Measurements from ENCODE around the gene SMYD1.

SMYD1 gene

DNA sequence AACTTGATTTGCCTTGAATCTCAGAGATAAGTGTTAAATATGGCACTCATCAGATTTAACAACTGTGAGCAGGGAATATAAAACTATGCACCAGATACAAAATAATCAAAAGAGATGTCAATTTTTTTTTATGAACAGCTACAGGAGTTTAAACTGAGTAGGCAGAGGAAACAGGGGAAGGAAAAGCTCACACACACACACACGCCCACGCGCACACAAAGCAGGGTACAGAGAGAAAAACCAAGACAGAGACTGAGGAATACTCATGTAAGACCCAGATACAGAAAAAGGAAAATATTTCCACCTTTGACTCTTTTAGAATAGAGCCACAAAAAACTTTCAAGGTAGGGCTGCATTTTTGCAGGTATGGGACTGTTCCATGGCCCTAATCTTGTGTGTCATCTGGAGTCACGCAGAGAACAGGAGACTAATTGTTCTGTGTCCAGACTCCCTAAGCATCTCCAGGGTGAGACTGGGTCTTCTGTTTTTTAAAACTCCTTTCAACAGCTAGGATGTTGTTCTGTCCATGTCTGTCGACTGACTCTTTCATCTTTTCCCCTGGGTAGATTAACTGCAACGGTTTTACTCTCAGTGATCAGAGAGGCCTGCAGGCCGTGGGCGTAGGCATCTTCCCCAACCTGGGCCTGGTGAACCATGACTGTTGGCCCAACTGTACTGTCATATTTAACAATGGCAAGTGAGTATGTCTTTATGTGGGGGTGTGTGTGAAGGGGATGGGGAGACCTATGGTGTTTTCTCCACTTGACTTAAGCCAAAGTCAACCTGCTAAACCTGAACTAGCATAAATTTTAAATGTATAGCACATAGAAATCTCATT is 23.0 kb downstream of the SMYD1 start:
- no peak for DNase-seq

DNA sequence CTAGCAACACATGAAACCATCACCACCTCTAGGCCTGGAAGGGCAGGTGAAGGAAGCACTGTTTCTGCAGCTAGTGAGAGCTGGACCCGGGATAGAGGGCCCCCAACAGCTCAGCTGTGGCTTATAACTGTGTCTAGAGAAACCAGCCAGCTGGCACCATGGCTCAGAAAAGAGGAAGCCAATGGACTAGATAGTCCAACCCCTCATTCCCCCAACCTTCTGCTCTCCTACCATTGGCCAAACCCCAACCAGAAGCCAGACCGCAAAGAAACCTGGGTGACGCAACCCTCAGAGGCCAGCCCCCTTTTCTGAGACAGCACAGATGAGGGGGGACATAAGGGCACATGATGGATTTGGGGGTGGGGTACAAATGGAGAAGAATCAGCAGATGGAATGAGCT is 24.3 kb downstream of the SMYD1 start:
- no peak for DNase-seq

DNA sequence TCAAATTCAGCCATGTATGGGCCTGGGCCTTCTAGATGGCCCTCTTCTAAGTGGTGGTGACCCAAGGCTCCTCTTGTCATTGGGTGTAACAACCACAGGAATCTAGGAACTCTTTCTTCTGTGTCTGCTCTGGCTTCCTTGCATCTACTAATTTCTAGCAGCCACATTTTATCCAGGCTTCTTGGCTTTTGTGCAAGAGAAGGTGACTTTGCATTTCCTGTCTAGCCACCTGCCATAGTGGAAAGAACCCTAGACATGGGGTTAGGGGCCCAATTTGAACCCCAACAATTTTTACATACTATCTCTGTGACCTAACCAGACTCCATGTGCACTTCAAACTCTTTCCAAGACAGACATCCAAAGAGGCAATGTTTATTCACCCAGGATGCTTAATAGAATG is 25.1 kb downstream of the SMYD1 start:
- no peak for DNase-seq

DNA sequence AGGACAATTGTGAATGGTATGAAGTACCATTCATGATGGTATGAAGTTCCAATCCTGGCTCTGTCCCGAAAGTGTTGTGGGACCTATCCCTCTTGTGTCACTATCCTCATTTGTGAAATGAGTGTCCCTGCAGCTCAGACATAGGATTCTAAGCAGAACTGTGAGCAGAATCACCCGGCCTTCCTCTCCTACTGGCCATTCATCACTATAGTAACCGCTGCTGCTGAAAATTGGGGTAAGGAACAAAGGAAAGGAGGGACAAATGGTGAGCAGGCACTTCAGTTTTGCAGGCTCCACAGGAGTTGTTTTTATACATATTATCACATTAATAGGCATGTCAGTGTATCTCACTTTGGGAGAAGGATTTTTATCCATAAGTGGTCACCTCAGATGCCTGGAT is 27.4 kb downstream of the SMYD1 start:
- no peak for DNase-seq

DNA sequence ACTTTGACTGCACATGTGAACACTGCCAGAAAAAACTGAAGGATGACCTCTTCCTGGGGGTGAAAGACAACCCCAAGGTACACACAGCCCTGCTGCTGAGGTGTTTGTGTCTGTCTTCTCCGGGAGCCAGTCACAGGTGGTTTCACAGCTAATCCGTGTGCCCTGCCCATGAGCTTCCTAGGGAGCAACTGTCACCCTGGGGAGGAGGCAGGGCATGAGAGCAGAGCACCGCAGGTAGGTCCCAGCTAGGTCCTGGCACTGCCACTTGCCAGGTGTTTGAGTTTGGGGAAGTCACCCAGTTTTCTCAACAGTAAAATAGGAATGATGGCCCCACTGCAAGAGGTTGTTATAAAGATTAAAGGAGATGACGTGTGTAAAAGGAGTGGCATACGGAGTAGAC is 29.1 kb downstream of the SMYD1 start:
- DNase-seq, result no peak

DNA sequence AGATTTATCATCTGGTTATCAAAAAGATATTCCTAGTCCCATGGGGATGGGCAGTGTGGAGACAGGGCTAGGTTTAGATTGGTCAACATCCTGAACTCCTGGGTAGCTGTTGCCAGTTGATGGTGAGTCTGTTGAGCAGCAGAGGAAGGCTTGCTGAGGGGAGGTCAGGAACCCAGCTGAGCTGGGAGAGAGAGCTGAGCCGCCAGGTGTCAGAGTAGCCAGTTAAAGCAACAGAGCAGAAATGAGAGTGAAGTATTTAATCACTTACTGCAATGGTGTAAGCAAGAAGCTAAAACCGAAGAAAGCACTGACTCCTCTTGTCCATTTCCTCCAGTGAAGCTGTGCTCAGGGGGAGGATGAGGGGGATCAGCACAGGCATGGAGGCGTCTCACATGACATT is 29.6 kb downstream of the SMYD1 start:
- no peak for DNase-seq

GRCh38 chr2:88097891-88098557 is 30.4 kb downstream of the SMYD1 start:
- no peak for DNase-seq

GRCh38 chr2:88098558-88098900 is 30.9 kb downstream of the SMYD1 start:
- DNase-seq, result no peak

- DNase-seq, result peak; percentile 43
Measured at GRCh38 chr2:88099798-88100488, 32.3 kb downstream of the SMYD1 start.

- DNase-seq, result no peak
Measured at GRCh38 chr2:88100489-88100858, 32.8 kb downstream of the SMYD1 start.

DNA sequence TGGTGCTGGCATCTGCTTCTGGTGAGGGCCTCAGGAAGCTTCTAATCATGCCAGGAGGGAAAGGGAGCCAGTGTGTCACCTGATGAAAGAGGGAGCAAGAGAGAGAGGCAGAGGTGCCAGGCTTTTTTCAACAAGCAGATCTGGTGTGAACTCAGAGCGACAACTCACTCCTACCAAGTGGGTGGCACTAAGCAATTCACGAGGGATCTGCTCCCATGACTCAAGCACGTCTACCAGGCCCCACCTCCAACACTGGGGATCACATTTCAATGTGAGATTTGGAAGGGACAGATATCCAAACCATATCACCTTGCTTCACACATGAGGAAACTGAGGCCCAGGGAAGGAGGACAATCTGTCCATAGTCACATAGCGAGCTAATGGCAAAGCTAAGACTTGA is 41.2 kb downstream of the SMYD1 start:
- DNase-seq, result no peak

GRCh38 chr2:88110830-88111229 is 43.2 kb downstream of the SMYD1 start:
- DNase-seq, result no peak

GRCh38 chr2:88113069-88113468 is 45.4 kb downstream of the SMYD1 start:
- DNase-seq, result no peak

GRCh38 chr2:88114889-88115288 is 47.3 kb downstream of the SMYD1 start:
- no peak for DNase-seq

DNA sequence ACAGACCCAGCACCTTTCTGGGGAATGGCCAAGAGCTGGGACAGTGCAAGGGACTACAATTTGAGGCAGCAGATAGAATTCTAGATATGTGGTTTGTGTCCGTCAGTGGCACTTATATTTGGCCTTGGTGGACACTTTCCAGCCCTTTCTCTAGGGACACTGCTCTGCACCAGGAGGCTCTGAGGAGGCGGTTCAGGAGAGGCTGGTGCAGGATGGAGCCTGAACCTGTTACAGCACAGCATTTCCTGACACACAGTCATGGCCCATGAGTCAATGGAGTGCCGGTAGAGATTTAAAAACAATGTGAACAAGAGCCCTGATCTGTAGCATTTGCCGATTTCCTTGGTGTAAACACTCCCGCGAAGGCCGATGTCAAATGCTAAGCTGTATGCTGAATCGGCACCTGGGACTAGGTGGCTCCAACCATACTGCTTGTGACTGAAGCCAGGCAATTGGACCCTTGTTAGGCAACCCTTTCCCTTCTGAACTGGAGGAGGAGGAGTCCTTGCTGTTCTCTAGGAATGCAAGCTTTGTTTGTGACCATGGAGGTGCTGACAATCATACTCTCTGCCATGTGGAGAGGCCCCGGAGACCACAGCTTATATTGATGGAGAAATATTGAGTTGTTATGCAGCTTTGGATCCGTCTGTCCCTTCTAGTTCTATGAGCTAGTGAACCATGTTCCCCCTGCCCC is 48.3 kb downstream of the SMYD1 start:
- no peak for DNase-seq

GRCh38 chr2:88116669-88117432 is 49.2 kb downstream of the SMYD1 start:
- DNase-seq, result no peak

- no peak for DNase-seq
Measured at GRCh38 chr2:88117973-88118372, 50.3 kb downstream of the SMYD1 start.

GRCh38 chr2:88121678-88122077 is 54.1 kb downstream of the SMYD1 start:
- DNase-seq, result no peak

GRCh38 chr2:88122141-88122884 is 54.7 kb downstream of the SMYD1 start:
- no peak for DNase-seq

GRCh38 chr2:88123164-88123974 is 55.7 kb downstream of the SMYD1 start:
- no peak for DNase-seq

Measured in HCEC 1CT (cell line).